Measurements from ENCODE around the gene PTPRM. TPM values are rescaled to one million over a fixed set of nuclear protein-coding genes. Genes with fewer than 3 reads are reported as not detected.

PTPRM gene
- polyA plus RNA-seq, 12 donors: 64.3 to 109 (median 90.1) TPM; not detected in 1

GRCh38 chr18:7598167-7599047, 31.3 kb downstream of the PTPRM start:
- no peak for DNase-seq

- no peak for DNase-seq
These were observed 32.9 kb downstream of the PTPRM start for GRCh38 chr18:7600036-7600435.

- DNase-seq: no peak
These were observed 33.6 kb downstream of the PTPRM start for GRCh38 chr18:7600528-7601245.

DNA sequence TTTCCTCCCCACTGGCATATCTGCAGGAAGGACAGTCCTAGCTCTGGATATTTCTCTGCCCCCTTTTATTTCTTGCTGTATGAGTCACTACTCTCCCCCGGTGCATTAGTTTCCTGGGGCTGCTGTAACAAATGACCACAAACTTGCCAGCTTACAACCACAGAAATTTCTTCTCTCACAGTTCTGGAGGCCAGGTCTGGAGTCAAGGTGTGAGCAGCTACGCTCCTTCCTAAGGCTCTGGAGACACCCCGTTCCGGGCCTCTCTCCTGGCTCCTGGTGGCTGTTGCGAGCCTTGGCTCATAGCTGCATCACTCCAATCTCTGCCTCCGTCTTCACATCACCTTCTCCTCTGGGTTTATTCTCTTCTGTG, 34.1 kb downstream of the PTPRM start:
- DNase-seq: no peak

DNA sequence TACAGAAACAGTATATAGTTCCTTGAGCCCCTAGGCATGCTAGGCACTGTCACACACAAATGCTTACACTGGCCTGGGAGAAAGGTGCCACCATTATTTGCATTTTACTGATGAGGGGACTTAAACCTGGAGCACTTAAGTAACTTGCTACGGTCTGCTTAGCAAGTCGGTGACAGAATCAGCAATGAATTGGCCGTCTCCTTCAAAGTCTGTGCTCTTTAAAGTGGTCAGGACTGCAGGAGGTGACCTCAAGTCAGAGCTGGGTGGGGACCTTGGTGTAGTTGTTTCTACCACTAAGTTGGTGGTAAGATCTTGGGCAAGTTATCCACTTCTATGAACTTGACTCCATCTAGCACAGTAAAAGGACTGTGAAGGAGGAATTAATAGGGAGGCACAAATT, 34.8 kb downstream of the PTPRM start:
- no peak for DNase-seq

DNA sequence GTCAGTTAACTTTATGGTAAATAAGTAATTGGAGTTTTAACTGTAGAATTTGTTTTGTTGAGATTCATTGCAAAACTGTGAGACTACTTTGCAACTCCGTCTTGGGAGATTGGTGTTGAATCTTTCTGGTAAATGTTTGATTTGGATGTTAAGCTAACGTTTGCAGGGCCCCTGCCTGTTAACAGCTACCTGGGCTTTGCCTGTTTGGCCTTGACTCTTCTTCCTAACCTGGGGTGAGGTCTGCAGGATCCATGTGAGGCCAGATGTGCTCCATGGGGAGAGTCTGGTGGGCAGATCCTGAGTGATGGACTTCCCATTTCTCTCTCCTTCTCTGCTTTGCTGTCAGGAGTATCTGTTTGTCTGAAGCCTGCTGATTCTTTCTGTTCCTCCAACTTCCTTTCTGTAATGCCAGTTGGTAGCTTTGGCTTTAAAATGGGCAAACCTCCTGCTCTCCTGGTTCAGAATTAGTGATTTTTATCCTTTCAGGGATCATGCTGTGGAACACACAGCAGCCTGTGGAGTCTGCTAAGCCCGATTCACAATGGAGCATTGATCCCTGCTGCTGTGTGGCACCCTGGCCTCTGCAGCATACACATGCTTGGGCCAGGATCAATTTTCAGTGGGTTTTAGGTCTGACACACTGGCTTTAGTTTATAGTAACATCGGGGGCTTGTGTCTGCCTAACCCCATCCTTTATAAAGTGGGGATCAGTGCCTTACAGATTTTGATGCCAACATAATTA, 36.3 kb downstream of the PTPRM start:
- no peak for DNase-seq

GRCh38 chr18:7604361-7604760, 37.2 kb downstream of the PTPRM start:
- no peak for DNase-seq

DNA sequence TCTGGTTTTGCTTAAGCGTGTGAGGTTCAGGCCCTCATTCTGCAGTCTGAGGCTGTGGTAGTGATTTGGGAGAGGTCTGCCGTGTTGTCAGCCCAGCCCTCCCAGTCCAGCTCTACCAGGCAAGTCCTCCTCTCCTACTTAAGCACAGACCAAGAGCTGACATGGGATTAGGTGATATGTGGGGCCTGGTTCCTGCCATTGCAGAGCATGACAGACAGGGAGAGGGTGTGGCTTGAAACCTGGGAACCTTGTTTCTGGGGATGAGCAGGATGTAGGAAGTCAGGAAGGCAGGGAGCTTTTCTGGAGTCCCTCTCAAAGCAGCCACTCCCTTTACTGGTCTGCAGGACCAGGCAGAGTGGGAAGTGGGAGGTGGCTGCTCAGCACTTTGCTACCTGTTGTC, 38.6 kb downstream of the PTPRM start:
- no peak for DNase-seq

DNA sequence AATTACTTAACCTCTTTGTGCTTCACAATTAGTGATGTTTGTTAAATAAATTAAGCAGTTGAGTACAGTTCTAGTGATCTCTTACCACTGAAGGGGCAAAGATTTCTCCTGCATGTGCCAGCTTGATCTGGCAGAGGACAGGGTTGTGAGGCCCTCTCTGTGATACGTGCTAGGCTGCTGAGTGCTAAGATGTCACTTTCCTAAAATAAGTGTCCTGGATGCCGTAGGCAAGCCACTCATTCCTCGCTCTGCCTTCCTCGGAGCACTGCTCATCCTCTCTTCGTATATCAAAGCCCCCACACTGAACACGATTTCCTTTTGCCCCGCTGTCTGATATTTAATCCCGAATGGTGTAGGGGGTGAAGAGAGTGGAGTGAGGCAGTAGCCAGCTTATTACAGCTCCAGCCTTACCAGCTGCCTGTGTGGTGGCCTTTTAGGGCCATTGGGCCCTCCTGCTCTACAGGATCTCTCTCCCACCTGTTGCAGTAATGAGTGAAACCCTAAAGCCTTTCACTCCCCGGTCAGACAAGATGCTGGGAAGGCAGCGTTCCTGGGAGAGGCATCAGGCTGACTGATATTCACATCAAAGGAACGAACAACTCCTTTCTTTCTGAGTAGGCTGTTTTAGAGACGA, 40.5 kb downstream of the PTPRM start:
- DNase-seq: no peak

DNA sequence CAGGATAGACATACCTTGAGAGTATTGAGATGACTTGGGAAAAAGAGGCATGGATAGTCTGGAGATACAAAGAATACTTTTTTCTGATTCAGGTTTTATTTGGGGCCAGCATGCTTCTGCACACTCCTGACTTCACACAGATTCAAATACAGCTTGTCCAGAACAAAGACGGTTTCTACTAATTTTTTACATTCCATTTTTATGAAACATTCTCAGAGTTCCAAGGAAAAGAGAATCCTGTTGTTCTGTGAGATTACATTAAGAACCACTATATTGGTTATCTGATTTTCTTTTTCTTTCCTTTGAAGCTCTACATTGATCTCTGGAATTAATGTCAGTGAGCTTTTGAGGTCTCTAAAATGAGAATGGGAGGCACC, 41.0 kb downstream of the PTPRM start:
- no peak for DNase-seq

GRCh38 chr18:7608781-7609201, 41.7 kb downstream of the PTPRM start:
- peak; percentile 66 for DNase-seq

DNA sequence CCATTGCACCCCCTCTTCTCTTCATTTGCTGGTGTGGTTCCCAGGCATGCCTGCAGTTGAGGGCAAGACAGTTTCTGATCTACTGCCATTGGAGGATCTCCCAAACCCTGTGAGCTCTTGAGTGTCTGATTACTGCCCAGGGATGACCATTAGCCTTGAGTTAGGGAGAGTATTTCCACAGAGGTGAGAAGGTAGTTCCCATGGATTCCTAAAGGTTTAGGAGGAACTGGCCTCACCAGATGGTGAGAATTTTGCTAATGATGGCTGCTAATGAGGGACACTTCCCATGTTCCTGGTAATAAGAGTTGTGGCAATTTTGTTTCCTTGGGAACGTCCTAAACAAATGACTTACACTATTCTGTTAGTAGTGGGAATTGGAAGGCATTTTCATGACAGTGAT, 42.5 kb downstream of the PTPRM start:
- no peak for DNase-seq

GRCh38 chr18:7614042-7614441, 46.9 kb downstream of the PTPRM start:
- DNase-seq: no peak

GRCh38 chr18:7615840-7616239, 48.7 kb downstream of the PTPRM start:
- no peak for DNase-seq

DNA sequence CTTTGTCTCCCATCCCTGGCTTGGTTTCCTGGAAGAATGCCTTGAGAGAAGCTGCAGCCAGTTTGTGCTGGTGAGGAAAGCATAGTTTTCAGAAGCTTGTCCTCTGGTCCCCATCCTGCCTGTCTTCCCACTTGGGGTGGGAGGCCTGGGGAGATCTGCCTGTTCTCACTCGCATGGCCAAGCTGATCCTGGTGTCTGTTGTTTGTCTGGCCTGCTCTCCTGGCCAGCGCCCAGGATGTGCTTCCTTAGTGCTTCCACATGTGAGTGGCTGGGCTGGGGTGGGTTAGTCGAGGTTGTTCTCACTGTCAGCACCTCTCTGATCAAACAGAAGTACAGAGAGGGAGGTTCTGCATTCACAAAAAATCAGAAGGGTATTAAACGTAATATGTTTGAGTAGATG, 49.5 kb downstream of the PTPRM start:
- peak; percentile 45 for DNase-seq

GRCh38 chr18:7617738-7618422, 50.8 kb downstream of the PTPRM start:
- DNase-seq: peak; percentile 76

- no peak for DNase-seq
These were observed 51.9 kb downstream of the PTPRM start for GRCh38 chr18:7618891-7619442.

DNA sequence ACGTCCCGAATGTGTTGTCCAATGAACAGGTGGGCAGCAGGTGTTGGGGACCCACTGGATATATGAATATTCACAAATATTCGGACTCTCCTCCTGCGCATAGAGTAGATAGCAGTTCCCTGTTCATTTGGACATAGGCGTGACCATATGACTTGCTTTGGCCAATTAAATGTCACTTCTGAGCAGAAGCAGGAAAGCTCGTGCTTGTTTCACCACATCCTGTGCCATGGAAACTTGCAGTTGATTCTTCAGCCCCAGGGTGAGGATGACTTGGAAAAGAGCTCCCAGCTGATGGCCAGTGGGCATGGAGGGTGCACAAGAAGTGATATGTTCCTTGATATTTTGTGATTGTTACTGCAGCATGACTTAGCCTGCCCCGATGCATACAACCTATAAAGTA, 52.6 kb downstream of the PTPRM start:
- no peak for DNase-seq

DNA sequence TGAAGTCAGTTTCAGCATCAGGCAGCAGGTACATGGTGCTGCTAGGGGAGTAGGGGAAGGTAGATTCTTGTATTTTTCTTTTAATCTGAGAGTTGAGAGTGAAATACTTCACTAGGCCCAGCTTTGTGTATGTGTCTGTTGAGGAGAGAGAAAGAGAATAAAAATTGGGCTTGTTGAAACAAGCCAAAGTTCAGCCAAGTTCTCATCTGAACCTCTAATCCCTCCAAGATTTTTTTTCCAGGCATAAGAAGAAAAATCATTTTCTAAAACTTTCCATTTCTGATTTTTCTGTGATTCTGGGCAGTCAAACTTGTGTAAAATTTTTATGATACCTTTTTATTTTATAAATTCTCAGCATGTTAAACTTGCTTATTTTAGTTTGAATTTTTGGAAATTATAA, 55.6 kb downstream of the PTPRM start:
- peak; percentile 44 for DNase-seq

DNA sequence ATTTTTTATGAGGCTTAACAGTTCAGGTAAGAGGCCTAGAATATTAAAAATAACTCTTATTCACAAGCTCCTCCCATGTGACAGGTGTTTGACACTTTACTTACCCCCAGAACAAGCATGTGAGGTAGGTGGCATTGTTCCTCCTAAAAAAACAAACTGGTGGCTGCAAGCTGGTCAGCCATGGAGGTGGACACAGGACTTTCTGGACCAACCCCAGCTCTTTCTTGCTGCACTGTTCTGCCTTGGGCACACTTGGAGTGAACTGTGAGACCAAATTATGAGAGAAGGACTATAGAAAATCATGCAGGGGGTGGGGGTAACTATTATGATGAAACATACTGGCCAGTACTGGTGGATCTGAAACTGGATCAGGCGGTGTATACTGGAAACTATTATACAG, 56.6 kb downstream of the PTPRM start:
- DNase-seq: no peak

DNA sequence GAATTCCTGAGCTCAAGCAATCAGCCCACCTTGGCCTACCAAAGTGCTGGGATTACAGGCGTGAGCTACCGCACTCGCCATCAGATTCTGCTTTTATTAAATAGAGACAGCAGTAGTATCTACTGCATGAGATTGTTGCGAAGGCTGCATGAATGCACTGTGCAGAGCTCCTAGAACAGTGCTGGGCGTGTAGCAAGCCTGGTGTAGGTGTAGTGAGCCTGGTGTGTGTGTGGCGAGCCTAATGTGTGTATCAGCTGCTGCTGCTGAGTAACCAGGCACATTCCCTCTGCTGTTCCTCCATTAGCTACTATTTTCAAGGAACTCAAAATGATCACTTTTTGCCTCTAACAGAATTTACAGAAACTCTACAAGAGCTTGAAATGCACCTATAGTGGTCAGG, 57.6 kb downstream of the PTPRM start:
- DNase-seq: no peak

All from muscle of arm (tissue), 12 donors.